ENCODE results near the gene SNRPB2.

SNRPB2 gene

GRCh38 chr20:16749573-16749972, 19.7 kb downstream of the SNRPB2 start:
- no peak for TF ChIP-seq CTCF (IDR thresholded peaks at IDR 0.05; ENCODE audit: insufficient read depth, low read length, missing control alignments)
- POLR2A ChIA-PET, result no interaction called here
- CTCF ChIA-PET, result no interaction called here
- H3K4me3 ChIP-seq (ENCODE audit: low read depth, low read length), result no peak overlapping the region
- DNase-seq (ENCODE audit: low read depth, low spot score), result no peak

- no peak overlapping the region for H3K4me3 ChIP-seq (ENCODE audit: low read depth, low read length)
- no peak for DNase-seq (ENCODE audit: low read depth, low spot score)
- TF ChIP-seq CTCF (IDR thresholded peaks at IDR 0.05; ENCODE audit: insufficient read depth, low read length, missing control alignments), result no peak
- CTCF ChIA-PET, result interaction anchor here (1.1 to 2.4 kb wide), 2 partner anchors 9 to 27 kb away, joined by 3 to 10 read pairs; no protein-coding TSS in a partner anchor
- POLR2A ChIA-PET, result no interaction called here
Observed at GRCh38 chr20:16752082-16752481, 22.3 kb downstream of the SNRPB2 start.

GRCh38 chr20:16752901-16753300, 23.1 kb downstream of the SNRPB2 start:
- DNase-seq (ENCODE audit: low read depth, low spot score), result no peak
- ChIA-PET POLR2A (no interaction called here), CTCF (interaction anchor here (2.4 kb wide), 1 partner anchor 8 kb away, joined by 10 read pairs; no protein-coding TSS in a partner anchor)
- TF ChIP-seq CTCF (IDR thresholded peaks at IDR 0.05; ENCODE audit: insufficient read depth, low read length, missing control alignments), result no peak
- no peak overlapping the region for H3K4me3 ChIP-seq (ENCODE audit: low read depth, low read length)

- no peak for TF ChIP-seq CTCF (IDR thresholded peaks at IDR 0.05; ENCODE audit: insufficient read depth, low read length, missing control alignments)
- POLR2A ChIA-PET, result no interaction called here
- CTCF ChIA-PET, result interaction anchor here (3.3 kb wide), 1 partner anchor 243 kb away, joined by 25 read pairs; no protein-coding TSS in a partner anchor
- H3K4me3 ChIP-seq (ENCODE audit: low read depth, low read length), result no peak overlapping the region
- DNase-seq (ENCODE audit: low read depth, low spot score), result no peak
Observed at GRCh38 chr20:16758454-16759180, 28.8 kb downstream of the SNRPB2 start.

- H3K4me3 ChIP-seq (ENCODE audit: low read depth, low read length), result no peak overlapping the region
- ChIA-PET POLR2A (no interaction called here), CTCF (interaction anchor here (2.2 to 3.3 kb wide), 2 partner anchors 20 to 243 kb away, joined by 7 to 25 read pairs; no protein-coding TSS in a partner anchor)
- TF ChIP-seq CTCF (IDR thresholded peaks at IDR 0.05; ENCODE audit: insufficient read depth, low read length, missing control alignments), result no peak
- no peak for DNase-seq (ENCODE audit: low read depth, low spot score)
Observed at GRCh38 chr20:16759181-16759563, 29.3 kb downstream of the SNRPB2 start.

- ChIA-PET CTCF (interaction anchor here (0.7 to 3.3 kb wide), 13 partner anchors 8 to 1021 kb away, joined by 3 to 25 read pairs (median 4); partner anchors contain the start of gene OTOR), POLR2A (no interaction called here)
- no peak overlapping the region for H3K4me3 ChIP-seq (ENCODE audit: low read depth, low read length)
- no peak for TF ChIP-seq CTCF (IDR thresholded peaks at IDR 0.05; ENCODE audit: insufficient read depth, low read length, missing control alignments)
- DNase-seq (ENCODE audit: low read depth, low spot score), result no peak
Observed at GRCh38 chr20:16760431-16761304, 30.8 kb downstream of the SNRPB2 start.
